GM18517 (cell line): Measurements from ENCODE around the gene MAP7D1.
"Not testable (repeated sequence)": the region's sequence is repeated elsewhere in the genome, so short reads cannot be mapped to it uniquely, and the experiment has no call there.

Experiments
- ATAC-seq: cut with Tn5 transposase; IDR thresholded peaks from one replicate; pipeline ENCODE4 v1.9.1; 2021; ENCODE audit warnings: mild to moderate bottlenecking, moderate library complexity; ENCODE audit not compliant: unreplicated experiment

Gene MAP7D1

GRCh38 chr1:36166136-36166535 lies 10.2 kb downstream of the MAP7D1 start:
- no peak for ATAC-seq

- no peak for ATAC-seq
These were observed 11.3 kb downstream of the MAP7D1 start for GRCh38 chr1:36166938-36167905.

DNA sequence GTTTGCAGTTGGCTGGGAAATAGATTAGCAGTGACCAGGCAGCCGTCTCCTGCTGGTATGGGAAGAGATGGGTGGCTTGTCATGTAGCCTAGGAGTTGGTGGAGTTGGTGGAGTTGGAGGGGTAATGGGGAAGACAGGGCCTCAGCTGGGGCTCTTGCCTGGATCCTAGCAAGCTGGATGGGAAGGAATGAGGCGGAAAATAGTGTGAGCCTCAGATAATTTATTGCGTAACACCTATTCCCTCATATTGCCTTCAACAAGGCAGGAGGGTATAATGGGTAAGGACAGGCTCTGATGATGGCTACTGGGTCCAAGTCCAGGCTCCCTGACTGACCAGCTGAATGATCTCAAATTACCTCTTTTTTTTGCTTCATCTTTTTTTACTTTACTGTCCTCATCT lies 12.6 kb downstream of the MAP7D1 start:
- ATAC-seq = no peak

GRCh38 chr1:36170643-36171412 lies 14.9 kb downstream of the MAP7D1 start:
- no peak for ATAC-seq

DNA sequence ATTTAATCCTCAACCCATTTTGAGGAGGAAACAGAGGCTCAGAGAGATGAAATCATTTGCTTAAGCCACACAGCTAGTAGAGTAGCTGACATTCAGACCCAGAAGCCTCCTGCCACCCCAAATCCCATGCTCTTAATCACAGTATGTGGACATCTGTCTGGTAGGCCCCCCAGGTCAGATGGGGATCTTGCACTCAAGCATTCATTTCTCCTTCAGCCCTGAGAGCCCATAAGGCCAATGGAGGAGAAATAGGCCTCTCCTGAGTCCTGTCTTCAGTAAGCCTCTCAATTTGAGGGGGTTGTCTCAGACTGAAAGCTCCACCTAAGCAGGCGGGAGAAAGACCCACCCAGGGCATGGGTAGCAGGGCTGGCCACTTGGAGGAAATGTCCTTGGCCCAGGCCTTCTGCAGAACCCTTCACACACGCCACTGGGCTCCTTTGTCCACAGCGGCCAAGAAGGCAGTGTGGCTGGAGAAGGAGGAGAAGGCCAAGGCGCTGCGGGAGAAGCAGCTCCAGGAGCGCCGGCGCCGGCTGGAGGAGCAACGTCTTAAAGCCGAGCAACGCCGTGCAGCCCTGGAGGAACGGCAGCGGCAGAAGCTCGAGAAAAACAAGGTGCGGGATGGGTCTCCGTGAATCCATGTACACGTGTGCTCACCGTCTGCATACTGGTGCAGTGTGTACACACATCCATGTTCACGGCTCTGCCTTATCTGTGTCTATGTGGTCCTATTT lies 16.2 kb downstream of the MAP7D1 start:
- no peak for ATAC-seq

DNA sequence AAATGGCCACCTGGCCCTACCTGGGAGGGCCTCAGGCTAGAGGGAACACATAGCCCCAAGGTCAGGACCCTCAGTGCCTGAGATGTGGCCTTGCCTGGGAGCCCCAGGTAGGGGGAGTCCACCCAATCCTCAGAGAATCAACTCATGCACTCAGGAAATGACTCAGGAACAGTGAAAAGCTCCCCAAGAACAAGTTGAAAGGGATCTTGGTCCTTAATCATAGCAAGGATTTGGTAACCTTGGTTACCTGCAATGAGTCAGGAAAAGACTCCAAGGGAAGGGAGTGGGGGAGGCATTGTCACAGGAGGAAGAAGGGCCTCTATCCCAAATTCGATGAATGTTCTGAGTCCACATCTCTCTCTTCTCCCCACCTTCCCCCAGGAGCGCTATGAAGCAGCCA lies 17.0 kb downstream of the MAP7D1 start:
- ATAC-seq = no peak

DNA sequence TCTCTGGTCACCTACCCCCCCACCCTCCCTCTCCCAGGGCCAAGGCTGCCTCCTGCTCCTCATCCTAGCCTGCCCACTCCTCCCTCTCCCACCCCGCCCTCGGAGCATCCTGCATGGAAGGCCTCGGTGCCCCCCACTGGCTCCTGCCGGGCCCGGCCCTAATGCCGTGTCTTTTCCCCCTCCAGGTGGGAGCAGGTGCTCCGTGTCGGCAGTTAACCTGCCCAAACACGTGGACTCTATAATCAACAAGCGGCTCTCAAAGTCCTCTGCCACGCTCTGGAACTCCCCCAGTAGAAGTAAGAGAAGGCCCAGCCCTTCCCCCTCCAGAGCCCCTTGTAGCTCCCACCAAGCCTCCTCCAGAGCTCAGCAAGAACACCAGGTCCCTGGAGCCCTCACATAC lies 18.8 kb downstream of the MAP7D1 start:
- ATAC-seq = no peak

- no peak for ATAC-seq
These were observed 19.5 kb downstream of the MAP7D1 start for GRCh38 chr1:36175137-36176095.

- ATAC-seq = no peak
These were observed 20.4 kb downstream of the MAP7D1 start for GRCh38 chr1:36176106-36176949.

- ATAC-seq = no peak
These were observed 21.9 kb downstream of the MAP7D1 start for GRCh38 chr1:36177589-36178431.

DNA sequence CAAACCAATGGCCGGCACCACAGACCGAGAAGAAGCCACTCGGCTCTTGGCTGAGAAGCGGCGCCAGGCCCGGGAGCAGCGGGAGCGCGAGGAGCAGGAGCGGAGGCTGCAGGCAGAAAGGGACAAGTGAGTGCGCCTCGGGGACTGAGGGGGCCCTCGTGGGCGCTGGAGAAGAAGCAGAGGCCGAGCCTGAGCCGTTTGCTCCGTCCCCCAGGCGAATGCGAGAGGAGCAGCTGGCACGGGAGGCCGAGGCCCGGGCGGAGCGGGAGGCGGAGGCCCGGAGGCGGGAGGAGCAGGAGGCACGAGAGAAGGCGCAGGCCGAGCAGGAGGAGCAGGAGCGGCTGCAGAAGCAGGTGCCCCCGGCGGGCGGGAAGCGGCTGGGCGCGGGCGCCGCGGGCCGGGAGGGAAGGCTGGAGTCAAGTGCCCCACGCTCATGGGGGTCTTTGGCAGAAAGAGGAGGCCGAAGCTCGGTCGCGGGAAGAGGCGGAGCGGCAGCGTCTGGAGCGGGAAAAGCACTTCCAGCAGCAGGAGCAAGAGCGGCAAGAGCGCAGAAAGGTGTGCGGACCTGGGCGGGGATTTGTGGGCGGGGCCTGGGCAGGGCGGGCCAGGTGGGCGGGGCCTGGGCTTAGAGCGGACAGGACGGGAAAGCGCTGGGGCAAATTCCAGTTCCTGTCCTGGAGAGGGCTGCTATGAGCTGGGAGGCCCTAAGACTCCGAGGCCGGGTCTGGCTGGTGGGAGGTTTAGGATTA lies 22.7 kb downstream of the MAP7D1 start:
- no peak for ATAC-seq

- no peak for ATAC-seq
These were observed 23.2 kb downstream of the MAP7D1 start for GRCh38 chr1:36179220-36179600.

DNA sequence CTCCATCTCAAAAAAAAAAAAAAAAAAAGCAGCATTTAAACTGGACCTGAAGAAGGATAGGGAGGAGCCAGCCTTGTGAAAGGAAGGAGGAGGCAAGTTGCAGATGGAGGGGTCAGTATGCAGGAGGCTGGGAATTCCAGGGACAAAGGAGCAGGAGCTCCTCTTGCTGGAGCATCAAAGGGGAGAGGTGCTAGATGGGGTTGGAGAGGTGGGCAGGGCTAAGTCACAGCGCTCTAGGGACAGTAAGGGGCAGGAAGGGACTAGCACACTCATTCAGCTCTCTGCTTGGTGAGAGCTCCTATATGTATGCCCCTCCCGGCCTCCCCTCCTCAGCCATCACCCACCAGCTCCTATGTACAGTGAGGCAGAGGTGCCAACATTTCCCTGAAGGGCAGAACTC lies 26.8 kb downstream of the MAP7D1 start:
- ATAC-seq = no peak

DNA sequence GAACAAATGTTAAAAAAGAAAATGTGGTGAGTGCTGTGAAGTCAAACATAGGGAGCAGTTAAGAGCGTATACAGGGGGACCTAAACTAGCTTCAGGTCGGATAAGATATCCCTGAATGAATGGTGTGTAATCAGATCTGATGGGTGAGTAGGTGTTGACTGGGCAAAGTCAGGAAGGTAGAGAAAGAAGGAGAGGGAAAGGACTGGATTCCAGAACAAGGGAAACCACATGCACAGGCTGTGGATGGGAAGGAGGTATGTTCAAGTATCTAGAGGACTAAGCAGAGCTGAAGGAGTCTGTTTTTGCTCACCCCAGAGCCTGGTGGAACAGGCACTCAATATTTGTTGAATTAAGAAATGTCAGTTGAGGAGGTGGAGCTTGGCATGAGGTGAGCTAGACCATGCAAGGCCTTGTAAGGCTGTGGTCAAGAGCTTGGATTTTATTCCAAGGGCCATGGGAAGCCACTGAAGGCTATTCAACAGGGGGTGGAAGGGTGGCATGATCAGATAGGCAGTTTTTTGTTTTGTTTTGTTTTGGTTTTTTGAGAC lies 27.4 kb downstream of the MAP7D1 start:
- no peak for ATAC-seq

GRCh38 chr1:36187800-36188593 lies 32.0 kb downstream of the MAP7D1 start:
- no peak for ATAC-seq

DNA sequence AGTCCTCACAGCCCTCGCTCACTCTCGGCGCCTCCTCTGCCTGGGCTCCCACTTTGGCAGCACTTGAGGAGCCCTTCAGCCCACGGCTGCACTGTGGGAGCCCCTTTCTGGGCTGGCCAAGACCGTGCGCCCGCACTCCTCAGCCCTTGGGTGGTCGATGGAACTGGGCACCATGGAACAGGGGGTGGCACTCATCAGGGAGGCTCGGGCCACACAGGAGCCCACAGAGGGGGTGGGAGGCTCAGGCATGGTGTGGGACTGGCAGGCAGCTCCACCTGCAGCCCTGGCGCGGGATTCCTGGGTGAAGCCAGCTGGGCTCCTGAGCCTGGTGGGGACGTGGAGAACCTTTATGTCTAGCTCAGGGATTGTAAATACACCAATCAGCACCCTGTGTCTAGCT lies 40.8 kb downstream of the MAP7D1 start:
- ATAC-seq = not testable (repeated sequence)

- no peak for ATAC-seq
These were observed 42.7 kb downstream of the MAP7D1 start for GRCh38 chr1:36198641-36199040.
